Naive thymus-derived CD4-positive, alpha-beta T cell (primary cell): ENCODE results near the gene TEX30. TPM values are rescaled to one million over a fixed set of nuclear protein-coding genes. Genes with fewer than 3 reads are reported as not detected.

Source experiments
- ATAC-seq: fragments of 150-1000 bp; cut with Tn5 transposase; 2 replicates; pipeline ENCODE4 v1.10.0; 2021; ENCODE audit warnings: mild to moderate bottlenecking, moderate library complexity
- CTCF ChIA-PET: fragments of 350-600 bp; sonication (Branson Sonifier 250); formaldehyde crosslinking; loops from one replicate; lab custom pipeline; 2021; ENCODE audit warnings: antibody characterized with exemption; lab: Charles Lee
- POLR2A ChIA-PET: fragments of 350-600 bp; sonication (Branson Sonifier 250); formaldehyde crosslinking; loops from one replicate; lab custom pipeline; 2021; ENCODE audit warnings: antibody characterized with exemption, inconsistent platforms; lab: Charles Lee
- DNase-seq, 9 donors: peaks; one replicate each; pipeline versions ENCODE4 v3.0.0 to v3.0.0-alpha.2; 2020 to 2022; ENCODE audit warnings: mixed read lengths in 1 of 9
- H3K27ac ChIP-seq: one replicate; pipeline ENCODE4 v1.7.0; 2013; ENCODE audit warnings: mild to moderate bottlenecking, low read depth, low read length, moderate library complexity
- H3K27me3 ChIP-seq, 2 donors: one replicate each; pipeline ENCODE4 v1.7.0; 2013; ENCODE audit warnings: low read length in 2 of 2, mild to moderate bottlenecking in 2 of 2, moderate library complexity in 2 of 2; ENCODE audit not compliant: control insufficient read depth in 2 of 2, insufficient read depth in 2 of 2
- H3K36me3 ChIP-seq, 3 experiments: 1 replicate in 2 of 3; 2 replicates in 1 of 3; pipeline ENCODE4 v1.7.0; 2013; ENCODE audit warnings: low read length in 3 of 3, mild to moderate bottlenecking in 3 of 3, moderate library complexity in 1 of 3; ENCODE audit not compliant: insufficient read depth in 3 of 3, control insufficient read depth in 2 of 3
- H3K4me1 ChIP-seq, 2 donors: one replicate each; pipeline ENCODE4 v1.7.0; 2013; ENCODE audit warnings: low read length in 2 of 2, mild to moderate bottlenecking in 2 of 2, moderate library complexity in 1 of 2; ENCODE audit not compliant: control insufficient read depth in 2 of 2, insufficient read depth in 2 of 2
- H3K4me3 ChIP-seq: 2 replicates; pipeline ENCODE4 v1.7.0; 2013; ENCODE audit warnings: mild to moderate bottlenecking, low read length
- H3K9me3 ChIP-seq, 3 experiments: 1 replicate in 2 of 3; 2 replicates in 1 of 3; pipeline ENCODE4 v1.7.0; 2013; ENCODE audit warnings: low read length in 3 of 3; ENCODE audit not compliant: control insufficient read depth in 2 of 3
- H3K27ac Mint-ChIP-seq, 9 donors: one replicate each; pipeline ENCODE4 v1.8.0; 2020 to 2022; ENCODE audit warnings: mixed read lengths in 9 of 9, mild to moderate bottlenecking in 8 of 9, moderate library complexity in 5 of 9, inconsistent platforms in 2 of 9
- H3K27me3 Mint-ChIP-seq, 5 donors: one replicate each; pipeline ENCODE4 v1.8.0; 2021 to 2022; ENCODE audit warnings: mixed read lengths in 5 of 5, mild to moderate bottlenecking in 1 of 5
- H3K36me3 Mint-ChIP-seq, 5 donors: one replicate each; pipeline ENCODE4 v1.8.0; 2020 to 2022; ENCODE audit warnings: mixed read lengths in 5 of 5, mild to moderate bottlenecking in 3 of 5, inconsistent platforms in 1 of 5
- H3K4me1 Mint-ChIP-seq, 7 donors: one replicate each; pipeline ENCODE4 v1.8.0; 2020 to 2022; ENCODE audit warnings: mixed read lengths in 7 of 7, mild to moderate bottlenecking in 3 of 7, inconsistent platforms in 1 of 7
- H3K4me3 Mint-ChIP-seq, 10 donors: one replicate each; pipeline ENCODE4 v1.8.0; 2020 to 2022; ENCODE audit warnings: mild to moderate bottlenecking in 10 of 10, mixed read lengths in 10 of 10, moderate library complexity in 6 of 10, inconsistent platforms in 2 of 10
- H3K9me3 Mint-ChIP-seq, 11 donors: one replicate each; pipeline ENCODE4 v1.8.0; 2020 to 2022; ENCODE audit warnings: mixed read lengths in 11 of 11, mild to moderate bottlenecking in 4 of 11, inconsistent platforms in 1 of 11, moderate library complexity in 1 of 11
- intact Hi-C, 2 donors: fragments of 100-400 bp; cut with micrococcal nuclease; formaldehyde crosslinking; loops; one replicate each; pipeline ENCODE4 v1.15.1; 2023
- polyA plus RNA-seq, 2 donors: library from polyadenylated mRNA; unstranded; fragments of 300-500 nt; fragmentation: Illumina TruSeq; gene quantifications; one replicate each; pipeline ENCODE4 v1.2.3, GENCODE V29; 2021
- total RNA-seq, 6 experiments: library from RNA in 5 of 6; stranded (reverse) in 5 of 6; gene quantifications; 1 replicate in 5 of 6; 2 replicates in 1 of 6; pipeline ENCODE4 v1.2.3 and lab custom pipeline; 2021 to 2026

Gene TEX30
- total and polyA plus RNA-seq, 7 experiments from 2014 or later, result 3.7 to 30.8 (median 8.7) TPM

- no peaks in the 10 kb centered on the region for H3K27me3 ChIP-seq
- Mint-ChIP-seq H3K9me3 (peaks cover 0 to 4% (median 0%) of the 10 kb centered on the region in 11 donors), H3K27me3 (no peaks in the 10 kb centered on the region), H3K4me3 (peak overlapping the region; percentile 87 to 97 (median 94)), H3K36me3 (peaks cover 0 to 7% (median 0%) of the 10 kb centered on the region in 5 donors), H3K27ac (peak overlapping the region; percentile 66 to 96 (median 92)), H3K4me1 (peaks cover 25 to 65% (median 56%) of the 10 kb centered on the region in 7 donors)
- ChIA-PET CTCF (interaction anchor here (1.3 to 2.0 kb wide), 2 partner anchors 26 to 193 kb away, joined by 3 to 4 read pairs; no protein-coding TSS in a partner anchor), POLR2A (interaction anchor here (2.6 to 4.3 kb wide), 3 partner anchors 72 to 182 kb away, joined by 19 to 51 read pairs (median 41); partner anchors contain the start of genes ERCC5 and TPP2)
- intact Hi-C loops, result loop anchor here (5.0 kb wide), 3 partner anchors 48 to 383 kb away; no protein-coding TSS in a partner anchor
- H3K27ac ChIP-seq, result no peak overlapping the region
- peaks cover 12 to 14% of the 10 kb centered on the region in 2 donors for H3K4me1 ChIP-seq
- ATAC-seq (no peak), DNase-seq (no peak)
- no peak overlapping the region for H3K4me3 ChIP-seq
- H3K9me3 ChIP-seq, result no peaks in the 10 kb centered on the region
- peaks cover 0 to 7% (median 0%) of the 10 kb centered on the region in 3 experiments for H3K36me3 ChIP-seq
These were observed 1.3 kb upstream of the TEX30 start for GRCh38 chr13:102774591-102775520.

- ATAC-seq (no peak), DNase-seq (no peak)
- Histone ChIP-seq H3K36me3 (peaks cover 0 to 7% (median 0%) of the 10 kb centered on the region in 3 experiments), H3K4me1 (peaks cover 7 to 8% of the 10 kb centered on the region in 2 donors), H3K4me3 (peak overlapping the region; percentile 89), H3K27me3 (no peaks in the 10 kb centered on the region), H3K9me3 (no peaks in the 10 kb centered on the region), H3K27ac (peak overlapping the region; percentile 79)
- Mint-ChIP-seq H3K27me3 (no peaks in the 10 kb centered on the region), H3K4me3 (peak overlapping the region; percentile 87 to 97 (median 94)), H3K4me1 (peaks cover 20 to 61% (median 51%) of the 10 kb centered on the region in 7 donors), H3K9me3 (peaks cover 0 to 2% (median 0%) of the 10 kb centered on the region in 11 donors), H3K36me3 (peaks cover 0 to 3% (median 0%) of the 10 kb centered on the region in 5 donors), H3K27ac (peak overlapping the region; percentile 72 to 96 (median 92))
- intact Hi-C loops, result loop anchor here (5.0 kb wide), 3 partner anchors 47 to 382 kb away; no protein-coding TSS in a partner anchor
- POLR2A ChIA-PET, result interaction anchor here (0.7 to 4.3 kb wide), 12 partner anchors 10 to 181 kb away, joined by 3 to 51 read pairs (median 3); partner anchors contain the start of genes ERCC5 and TPP2
- CTCF ChIA-PET, result interaction anchor here (0.7 kb wide), 1 partner anchor 74 kb away, joined by 3 read pairs; no protein-coding TSS in a partner anchor
These were observed 605 bp upstream of the TEX30 start for GRCh38 chr13:102774214-102774568.

GRCh38 chr13:102772042-102772425 lies 1.6 kb downstream of the TEX30 start:
- no peak for ATAC-seq
- intact Hi-C loops, result loop anchor here (2.0 to 5.0 kb wide), 5 partner anchors 45 to 380 kb away; no protein-coding TSS in a partner anchor
- H3K9me3 ChIP-seq, result no peaks in the 10 kb centered on the region
- peaks cover 0 to 3% (median 0%) of the 10 kb centered on the region in 5 donors for H3K36me3 Mint-ChIP-seq
- H3K4me1 Mint-ChIP-seq, result peaks cover 15 to 53% (median 40%) of the 10 kb centered on the region in 7 donors
- no peaks in the 10 kb centered on the region for H3K27me3 Mint-ChIP-seq
- H3K4me3 ChIP-seq, result no peak overlapping the region
- POLR2A ChIA-PET, result interaction anchor here (4.3 kb wide), 1 partner anchor 75 kb away, joined by 51 read pairs; the partner anchor contains the start of gene ERCC5
- CTCF ChIA-PET, result interaction anchor here (1.2 kb wide), 1 partner anchor 74 kb away, joined by 3 read pairs; the partner anchor contains the start of gene ERCC5
- peak overlapping the region; percentile 21 to 97 (median 92) for H3K4me3 Mint-ChIP-seq
- H3K27ac Mint-ChIP-seq, result peak overlapping the region in 5 of 9 donors; percentile 13 to 76 (median 29)
- H3K27ac ChIP-seq, result no peak overlapping the region
- peaks cover 0 to 7% (median 0%) of the 10 kb centered on the region in 3 experiments for H3K36me3 ChIP-seq
- H3K4me1 ChIP-seq, result peaks cover 0 to 7% of the 10 kb centered on the region in 2 donors
- H3K27me3 ChIP-seq, result no peaks in the 10 kb centered on the region
- no peak for DNase-seq
- H3K9me3 Mint-ChIP-seq, result peaks cover 0 to 2% (median 0%) of the 10 kb centered on the region in 11 donors

GRCh38 chr13:102771298-102772041 lies 2.1 kb downstream of the TEX30 start:
- no peak overlapping the region for H3K4me3 ChIP-seq
- H3K9me3 Mint-ChIP-seq, result peaks cover 0 to 2% (median 0%) of the 10 kb centered on the region in 11 donors
- H3K9me3 ChIP-seq, result no peaks in the 10 kb centered on the region
- DNase-seq, result no peak
- H3K27ac ChIP-seq, result no peak overlapping the region
- ChIA-PET POLR2A (interaction anchor here (4.3 kb wide), 1 partner anchor 75 kb away, joined by 51 read pairs; the partner anchor contains the start of gene ERCC5), CTCF (interaction anchor here (1.2 kb wide), 1 partner anchor 75 kb away, joined by 3 read pairs; the partner anchor contains the start of gene ERCC5)
- H3K36me3 Mint-ChIP-seq, result peaks cover 0 to 5% (median 0%) of the 10 kb centered on the region in 5 donors
- peaks cover 0 to 7% (median 0%) of the 10 kb centered on the region in 3 experiments for H3K36me3 ChIP-seq
- H3K4me1 Mint-ChIP-seq, result peaks cover 15 to 51% (median 40%) of the 10 kb centered on the region in 7 donors
- intact Hi-C loops, result loop anchor here (2.0 to 5.0 kb wide), 5 partner anchors 44 to 379 kb away; no protein-coding TSS in a partner anchor
- H3K27ac Mint-ChIP-seq, result peak overlapping the region in 4 of 9 donors; percentile 13 to 59 (median 33)
- ATAC-seq, result no peak
- H3K27me3 Mint-ChIP-seq, result no peaks in the 10 kb centered on the region
- peak overlapping the region; percentile 1 to 97 (median 92) for H3K4me3 Mint-ChIP-seq
- peaks cover 0 to 7% of the 10 kb centered on the region in 2 donors for H3K4me1 ChIP-seq
- no peaks in the 10 kb centered on the region for H3K27me3 ChIP-seq

- Histone ChIP-seq H3K9me3 (no peaks in the 10 kb centered on the region), H3K27ac (no peak overlapping the region), H3K27me3 (no peaks in the 10 kb centered on the region), H3K36me3 (peaks cover 0 to 7% (median 0%) of the 10 kb centered on the region in 3 experiments), H3K4me3 (no peak overlapping the region), H3K4me1 (peaks cover 0 to 7% of the 10 kb centered on the region in 2 donors)
- intact Hi-C loops, result loop anchor here (5.0 kb wide), 3 partner anchors 43 to 378 kb away; no protein-coding TSS in a partner anchor
- no peak for ATAC-seq
- Mint-ChIP-seq H3K36me3 (peaks cover 0 to 6% (median 0%) of the 10 kb centered on the region in 5 donors), H3K27ac (no peak overlapping the region), H3K4me1 (peaks cover 15 to 47% (median 40%) of the 10 kb centered on the region in 7 donors), H3K27me3 (no peaks in the 10 kb centered on the region), H3K4me3 (peak overlapping the region in 1 of 10 donors; percentile 29), H3K9me3 (peaks cover 0 to 2% (median 0%) of the 10 kb centered on the region in 11 donors)
- no peak for DNase-seq
- ChIA-PET POLR2A (no interaction called here), CTCF (no interaction called here)
These were observed 3.2 kb downstream of the TEX30 start for GRCh38 chr13:102770435-102770834.
